Lung (tissue), 12 donors: ENCODE data around the gene ZCCHC2. TPM values are rescaled to one million over a fixed set of nuclear protein-coding genes. Genes with fewer than 3 reads are reported as not detected.

ENCODE experiments used
- ATAC-seq: fragments of 200-7000 bp; cut with Tn5 transposase; one replicate; pipeline ENCODE4 v1.9.1; 2020; ENCODE audit warnings: moderate number of reproducible peaks; ENCODE audit not compliant: insufficient read depth, low FRiP score
- DNase-seq, 3 donors: peaks; one replicate each; pipeline ENCODE4 v3.0.0-alpha.2; 2013 to 2017
- H3K27ac ChIP-seq, 2 donors: one replicate each; pipeline ENCODE4 v1.5.1; 2013; ENCODE audit warnings: mild to moderate bottlenecking in 2 of 2, moderate library complexity in 2 of 2, control low read depth in 1 of 2, inconsistent platforms in 1 of 2, low read depth in 1 of 2, low read length in 1 of 2
- H3K27me3 ChIP-seq, 3 donors: one replicate each; pipeline ENCODE4 v1.5.1; 2013; ENCODE audit warnings: low read length in 2 of 3; ENCODE audit not compliant: control insufficient read depth in 3 of 3, insufficient read depth in 3 of 3
- H3K36me3 ChIP-seq, 4 donors: one replicate each; pipeline ENCODE4 v1.5.1; 2013; ENCODE audit warnings: low read length in 4 of 4, mild to moderate bottlenecking in 1 of 4, moderate library complexity in 1 of 4; ENCODE audit not compliant: control insufficient read depth in 4 of 4, insufficient read depth in 4 of 4
- H3K4me1 ChIP-seq, 5 donors: one replicate each; pipeline ENCODE4 v1.5.1; 2013; ENCODE audit warnings: low read length in 5 of 5, mild to moderate bottlenecking in 2 of 5, moderate library complexity in 1 of 5; ENCODE audit not compliant: control insufficient read depth in 5 of 5, insufficient read depth in 5 of 5
- H3K4me3 ChIP-seq: one replicate; pipeline ENCODE4 v1.5.1; 2013; ENCODE audit warnings: mild to moderate bottlenecking, control low read depth, moderate library complexity
- H3K9ac ChIP-seq, 2 donors: one replicate each; pipeline ENCODE4 v1.5.1; 2013; ENCODE audit warnings: low read length in 2 of 2, control low read depth in 1 of 2; ENCODE audit not compliant: insufficient read depth in 1 of 2
- H3K9me3 ChIP-seq, 4 donors: one replicate each; pipeline ENCODE4 v1.5.1; 2013; ENCODE audit warnings: low read length in 3 of 4, mild to moderate bottlenecking in 1 of 4, moderate library complexity in 1 of 4; ENCODE audit not compliant: control insufficient read depth in 4 of 4, insufficient read depth in 3 of 4
- CTCF ChIP-seq: IDR thresholded peaks from 2 replicates; pipeline ENCODE4 v1.5.1; 2012; ENCODE audit warnings: mild to moderate bottlenecking; ENCODE audit errors: control extremely low read depth, extremely low read depth
- WGBS, 2 donors: extraction: QIAGEN DNeasy Blood & Tissue Kit; methylation state at CpG; one replicate each; pipeline ENCODE4 v1.1.7; 2013; 5-methylcytosine and 5-hydroxymethylcytosine counted together
- polyA plus RNA-seq, 2 donors: library from polyadenylated mRNA; stranded (reverse); fragments of 200-250 nt; gene quantifications; one replicate each; pipeline ENCODE4 v1.2.1, GENCODE V29; 2013
- total RNA-seq, 2 donors: library from RNA; depleted of rRNA in 1 of 2; stranded (reverse); fragments of >200 nt in 1 of 2; gene quantifications; one replicate each; pipeline ENCODE4 v1.2.1, GENCODE V29; 2014 to 2021
- donor health status: control.
- donor health status: control.
- donor health status: Bipolar disorder and iron deficiency.
- donor health status: healthy.
- donor health status: DM: yes; HTN: yes; CAD: no.

The ZCCHC2 gene
- total and polyA plus RNA-seq, 4 donors, result 9.3 to 33.9 (median 18.6) TPM

GRCh38 chr18:62572456-62572855 lies 49.6 kb downstream of the ZCCHC2 start:
- 96 to 98% methylated on average over 3 of the region's 3 CpGs for WGBS, 2 donors

GRCh38 chr18:62574776-62575175 lies 52.0 kb downstream of the ZCCHC2 start:
- Histone ChIP-seq H3K4me3 (no peak overlapping the region), H3K36me3 (peaks cover 13 to 41% (median 25%) of the 10 kb centered on the region in 4 donors), H3K27ac (no peak overlapping the region), H3K27me3 (no peaks in the 10 kb centered on the region), H3K9ac (no peak overlapping the region), H3K4me1 (peaks cover 0 to 33% (median 19%) of the 10 kb centered on the region in 5 donors), H3K9me3 (no peaks in the 10 kb centered on the region)
- no peak for TF ChIP-seq CTCF
- no peak for DNase-seq
- no peak for ATAC-seq
- 99 to 100% methylated on average over 11 of the region's 11 CpGs for WGBS, 2 donors

More at GRCh38 chr18:62572456-62572855, 49.6 kb downstream of the ZCCHC2 start:
- ATAC-seq, result no peak
- no peaks in the 10 kb centered on the region for H3K9me3 ChIP-seq
- H3K9ac ChIP-seq, result no peak overlapping the region
- H3K27ac ChIP-seq, result no peak overlapping the region
- no peak for DNase-seq
- H3K36me3 ChIP-seq, result peaks cover 13 to 49% (median 25%) of the 10 kb centered on the region in 4 donors
- H3K27me3 ChIP-seq, result no peaks in the 10 kb centered on the region
- peaks cover 1 to 16% (median 11%) of the 10 kb centered on the region in 5 donors for H3K4me1 ChIP-seq
- H3K4me3 ChIP-seq, result no peak overlapping the region
- TF ChIP-seq CTCF, result no peak

DNA sequence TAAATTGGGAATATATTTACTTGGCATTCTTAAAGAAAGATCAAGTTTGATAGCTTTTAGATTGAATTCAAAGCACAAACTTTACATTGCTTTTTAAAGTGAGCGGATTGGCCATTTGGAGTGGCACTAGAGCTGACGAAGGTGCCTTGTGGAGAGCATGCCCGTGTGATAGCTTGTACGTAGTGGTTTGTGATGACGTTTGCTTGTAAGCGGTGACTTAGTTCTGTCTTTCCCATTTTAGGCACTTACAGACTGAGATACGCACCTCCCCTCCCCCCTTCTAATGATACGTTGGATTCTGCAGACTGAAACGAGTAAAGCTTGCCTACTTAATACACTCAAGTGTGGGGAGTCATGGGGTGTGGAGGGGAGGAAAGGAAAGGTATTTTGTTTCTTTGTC lies 53.4 kb downstream of the ZCCHC2 start:
- Histone ChIP-seq H3K36me3 (peaks cover 9 to 32% (median 17%) of the 10 kb centered on the region in 4 donors), H3K4me1 (peaks cover 0 to 33% (median 19%) of the 10 kb centered on the region in 5 donors)

More for the DNA sequence above, 53.4 kb downstream of the ZCCHC2 start:
- Histone ChIP-seq H3K27ac (no peak overlapping the region), H3K27me3 (no peaks in the 10 kb centered on the region), H3K9me3 (no peaks in the 10 kb centered on the region), H3K4me3 (no peak overlapping the region), H3K9ac (no peak overlapping the region)
- ATAC-seq (no peak), DNase-seq (peak; percentile 34 to 58 (median 36))
- WGBS, 2 donors, result 80 to 90% methylated on average over 9 of the region's 9 CpGs
- TF ChIP-seq CTCF, result no peak
